Stimulated activated CD8-positive, alpha-beta memory T cell treated with anti-CD3 and anti-CD28 coated beads, Interleukin-15, amount 100 ng/mL, for 4 hours (primary cell): ENCODE data around the gene KIF26A.
"Not testable (repeated sequence)": the region's sequence is repeated elsewhere in the genome, so short reads cannot be mapped to it uniquely, and the experiment has no call there.

Source experiments
- DNase-seq, 2 donors: peaks; one replicate each; pipeline ENCODE4 v3.0.0-alpha.2; 2020; ENCODE audit warnings: low read depth in 2 of 2

Gene KIF26A

GRCh38 chr14:104143521-104144452, 5.4 kb downstream of the KIF26A start:
- no peak for DNase-seq

GRCh38 chr14:104144453-104144790, 6.0 kb downstream of the KIF26A start:
- DNase-seq = no peak

- DNase-seq = no peak
Observed at GRCh38 chr14:104144911-104145825, 6.8 kb downstream of the KIF26A start.

- no peak for DNase-seq
Observed at GRCh38 chr14:104145826-104146601, 7.6 kb downstream of the KIF26A start.

GRCh38 chr14:104146651-104147345, 8.4 kb downstream of the KIF26A start:
- no peak for DNase-seq

- DNase-seq = no peak
Observed at GRCh38 chr14:104147346-104148125, 9.1 kb downstream of the KIF26A start.

- no peak for DNase-seq
Observed at GRCh38 chr14:104148433-104149277, 10.3 kb downstream of the KIF26A start.

GRCh38 chr14:104149278-104149595, 10.8 kb downstream of the KIF26A start:
- DNase-seq = no peak

GRCh38 chr14:104149617-104150135, 11.3 kb downstream of the KIF26A start:
- no peak for DNase-seq

GRCh38 chr14:104150136-104151025, 12.0 kb downstream of the KIF26A start:
- DNase-seq = no peak

- DNase-seq = no peak
Observed at GRCh38 chr14:104151026-104151381, 12.6 kb downstream of the KIF26A start.

GRCh38 chr14:104151566-104152245, 13.3 kb downstream of the KIF26A start:
- DNase-seq = no peak

- DNase-seq = no peak
Observed at GRCh38 chr14:104152246-104152575, 13.8 kb downstream of the KIF26A start.

- no peak for DNase-seq
Observed at GRCh38 chr14:104152686-104153393, 14.5 kb downstream of the KIF26A start.

GRCh38 chr14:104153394-104153755, 15.0 kb downstream of the KIF26A start:
- DNase-seq = not testable (repeated sequence)

- no peak for DNase-seq
Observed at GRCh38 chr14:104154246-104154645, 15.9 kb downstream of the KIF26A start.

- DNase-seq = no peak
Observed at GRCh38 chr14:104155513-104155912, 17.1 kb downstream of the KIF26A start.
